HEK293 (cell line): ENCODE results near the gene GRM4.

ENCODE experiments used
- CTCF ChIA-PET: fragments of 350-600 bp; formaldehyde crosslinking; extraction: SDS; loops from one replicate; lab custom pipeline; 2021; ENCODE audit warnings: antibody characterized with exemption; lab: Yijun Ruan, JAX
- POLR2A ChIA-PET: fragments of 300-600 bp; formaldehyde crosslinking; extraction: SDS; loops from one replicate; lab custom pipeline; 2020; ENCODE audit warnings: antibody characterized with exemption, inconsistent platforms; lab: Yijun Ruan, JAX
- H3K27ac ChIP-seq: fragments of 200-500 bp; sonication (Bioruptor generic); 2 replicates; pipeline ENCODE4 v1.5.1; 2014; ENCODE audit warnings: low read depth, low read length, control low read depth, inconsistent platforms; ENCODE audit errors: extremely low read depth
- H3K36me3 ChIP-seq, 2 experiments: fragments of 200-500 bp in 1 of 2; sonication (Bioruptor generic) in 1 of 2; 1 replicate in 1 of 2; 2 replicates in 1 of 2; pipeline ENCODE4 v1.5.1; 2014 to 2017; ENCODE audit warnings: inconsistent platforms in 2 of 2, low read length in 2 of 2; ENCODE audit not compliant: control insufficient read depth in 2 of 2, insufficient read depth in 1 of 2
- H3K4me1 ChIP-seq: fragments of 200-500 bp; sonication (Bioruptor generic); 2 replicates; pipeline ENCODE4 v1.5.1; 2014; ENCODE audit warnings: mild to moderate bottlenecking, low read length, inconsistent platforms; ENCODE audit not compliant: control insufficient read depth, insufficient read depth
- H3K4me3 ChIP-seq: 2 replicates; pipeline ENCODE4 v1.5.1; 2011; ENCODE audit warnings: low read depth, mild to moderate bottlenecking, control low read depth, low read length, moderate library complexity
- H3K9me3 ChIP-seq: fragments of 200-500 bp; sonication (Bioruptor generic); 2 replicates; pipeline ENCODE4 v1.5.1; 2014; ENCODE audit warnings: low read depth, low read length, inconsistent platforms; ENCODE audit not compliant: control insufficient read depth, insufficient read depth
- ATF2 ChIP-seq: fragments of 450-650 bp; formaldehyde crosslinking; IDR thresholded peaks from 2 replicates; pipeline ENCODE4 v1.5.1; 2016; ENCODE audit warnings: missing biosample characterization, missing genetic modification characterization, low read depth
- BCL11A ChIP-seq: fragments of 450-650 bp; formaldehyde crosslinking; IDR thresholded peaks from 2 replicates; pipeline ENCODE4 v1.5.1; 2016; ENCODE audit warnings: low read depth, missing biosample characterization, missing genetic modification characterization
- BCL11B ChIP-seq: fragments of 450-650 bp; formaldehyde crosslinking; IDR thresholded peaks from 2 replicates; pipeline ENCODE4 v1.5.1; 2016; ENCODE audit warnings: low read depth, missing biosample characterization, missing genetic modification characterization
- BCL6B ChIP-seq: fragments of 450-650 bp; formaldehyde crosslinking; IDR thresholded peaks from 2 replicates; pipeline ENCODE4 v1.5.1; 2017; ENCODE audit warnings: missing biosample characterization, missing genetic modification characterization
- GFI1B ChIP-seq: fragments of 450-650 bp; formaldehyde crosslinking; IDR thresholded peaks from 2 replicates; pipeline ENCODE4 v1.5.1; 2016; ENCODE audit warnings: missing biosample characterization, missing genetic modification characterization
- HOXC10 ChIP-seq: sonication (generic); formaldehyde crosslinking; IDR thresholded peaks from 2 replicates; pipeline ENCODE4 v1.8.1; 2023; ENCODE audit warnings: mild to moderate bottlenecking, missing genetic modification reagents
- KLF9 ChIP-seq: fragments of 450-650 bp; formaldehyde crosslinking; IDR thresholded peaks from 2 replicates; pipeline ENCODE4 v1.5.1; 2016; ENCODE audit warnings: missing biosample characterization, missing genetic modification characterization, low read depth
- PATZ1 ChIP-seq: fragments of 450-650 bp; formaldehyde crosslinking; IDR thresholded peaks from 2 replicates; pipeline ENCODE4 v1.5.1; 2016; ENCODE audit warnings: missing biosample characterization, missing genetic modification characterization
- REPIN1 ChIP-seq: fragments of 450-650 bp; formaldehyde crosslinking; IDR thresholded peaks from 2 replicates; pipeline ENCODE4 v1.5.1; 2017; ENCODE audit warnings: missing biosample characterization, missing genetic modification characterization, low read depth
- WT1 ChIP-seq: fragments of 450-650 bp; formaldehyde crosslinking; IDR thresholded peaks from 2 replicates; pipeline ENCODE4 v1.5.1; 2016; ENCODE audit warnings: missing biosample characterization, missing genetic modification characterization
- ZBTB20 ChIP-seq: fragments of 450-650 bp; formaldehyde crosslinking; IDR thresholded peaks from 2 replicates; pipeline ENCODE4 v1.5.1; 2016; ENCODE audit warnings: missing biosample characterization, missing genetic modification characterization
- ZNF202 ChIP-seq: fragments of 450-650 bp; formaldehyde crosslinking; IDR thresholded peaks from 2 replicates; pipeline ENCODE4 v1.5.1; 2016; ENCODE audit warnings: missing biosample characterization, missing genetic modification characterization, borderline replicate concordance
- ZNF37A ChIP-seq: fragments of 450-650 bp; IDR thresholded peaks from 2 replicates; pipeline ENCODE4 v1.5.1; 2018; ENCODE audit warnings: missing biosample characterization, missing genetic modification characterization
- ZNF394 ChIP-seq: fragments of 450-650 bp; formaldehyde crosslinking; IDR thresholded peaks from 2 replicates; pipeline ENCODE4 v1.5.1; 2016; ENCODE audit warnings: missing biosample characterization, missing genetic modification characterization, mild to moderate bottlenecking, moderate library complexity, borderline replicate concordance
- ZNF544 ChIP-seq: fragments of 450-650 bp; formaldehyde crosslinking; IDR thresholded peaks from 2 replicates; pipeline ENCODE4 v1.5.0; 2017; ENCODE audit warnings: missing biosample characterization, missing genetic modification characterization
- ZNF768 ChIP-seq: fragments of 450-650 bp; formaldehyde crosslinking; IDR thresholded peaks from 2 replicates; pipeline ENCODE4 v1.5.1; 2018; ENCODE audit warnings: missing biosample characterization, mild to moderate bottlenecking, missing genetic modification characterization
- ZNF777 ChIP-seq: fragments of 450-650 bp; formaldehyde crosslinking; IDR thresholded peaks from 2 replicates; pipeline ENCODE4 v1.5.1; 2017; ENCODE audit warnings: missing biosample characterization, missing genetic modification characterization, borderline replicate concordance
- ZNF792 ChIP-seq: fragments of 450-650 bp; formaldehyde crosslinking; IDR thresholded peaks from 2 replicates; pipeline ENCODE4 v1.5.1; 2016; ENCODE audit warnings: missing biosample characterization, missing genetic modification characterization
- ZNF837 ChIP-seq: fragments of 450-650 bp; formaldehyde crosslinking; IDR thresholded peaks from 2 replicates; pipeline ENCODE4 v1.5.1; 2016; ENCODE audit warnings: missing biosample characterization, missing genetic modification characterization
- ZSCAN16 ChIP-seq: fragments of 450-650 bp; formaldehyde crosslinking; IDR thresholded peaks from 2 replicates; pipeline ENCODE4 v1.5.1; 2016; ENCODE audit warnings: missing biosample characterization, missing genetic modification characterization
- ZSCAN30 ChIP-seq: fragments of 450-650 bp; IDR thresholded peaks from 2 replicates; pipeline ENCODE4 v1.5.1; 2018; ENCODE audit warnings: missing biosample characterization, mild to moderate bottlenecking, missing genetic modification characterization, moderate library complexity
- ZXDB ChIP-seq: fragments of 450-650 bp; formaldehyde crosslinking; IDR thresholded peaks from 2 replicates; pipeline ENCODE4 v1.5.1; 2016; ENCODE audit warnings: missing biosample characterization, missing genetic modification characterization
- TF ChIP-seq, protein P1 (sequence below): fragments of 450-650 bp; formaldehyde crosslinking; IDR thresholded peaks from 2 replicates; pipeline ENCODE4 v1.5.1; 2016; ENCODE audit warnings: missing biosample characterization, missing genetic modification characterization
- TF ChIP-seq, protein P2 (sequence below): fragments of 450-650 bp; formaldehyde crosslinking; IDR thresholded peaks from 2 replicates; pipeline ENCODE4 v1.5.1; 2016; ENCODE audit warnings: missing biosample characterization, missing genetic modification characterization

The GRM4 gene

DNA sequence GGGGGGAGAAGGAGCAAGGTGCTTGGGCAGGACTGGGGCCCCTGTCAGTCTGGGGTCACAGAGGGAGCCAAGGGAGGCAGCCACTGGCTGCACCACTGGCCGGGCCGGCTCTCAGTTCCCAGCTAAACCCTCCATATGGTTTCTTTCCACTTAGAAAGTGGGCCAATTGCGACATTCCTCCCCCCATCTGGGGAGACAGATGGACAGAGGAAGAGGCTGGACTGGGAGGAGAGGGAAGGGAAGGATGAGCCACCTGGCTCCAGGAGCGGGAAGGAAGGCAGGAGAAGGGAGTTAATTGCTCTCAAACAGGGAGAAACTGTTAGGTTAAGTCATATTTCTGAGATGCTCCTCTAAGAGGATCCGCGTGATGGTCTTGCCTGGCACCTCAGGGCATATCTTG lies 82.2 kb downstream of the GRM4 start:
- CTCF ChIA-PET, result interaction anchor here (0.6 to 3.0 kb wide), 4 partner anchors 9 to 986 kb away, joined by 3 to 25 read pairs (median 4); no protein-coding TSS in a partner anchor
- POLR2A ChIA-PET, result no interaction called here

DNA sequence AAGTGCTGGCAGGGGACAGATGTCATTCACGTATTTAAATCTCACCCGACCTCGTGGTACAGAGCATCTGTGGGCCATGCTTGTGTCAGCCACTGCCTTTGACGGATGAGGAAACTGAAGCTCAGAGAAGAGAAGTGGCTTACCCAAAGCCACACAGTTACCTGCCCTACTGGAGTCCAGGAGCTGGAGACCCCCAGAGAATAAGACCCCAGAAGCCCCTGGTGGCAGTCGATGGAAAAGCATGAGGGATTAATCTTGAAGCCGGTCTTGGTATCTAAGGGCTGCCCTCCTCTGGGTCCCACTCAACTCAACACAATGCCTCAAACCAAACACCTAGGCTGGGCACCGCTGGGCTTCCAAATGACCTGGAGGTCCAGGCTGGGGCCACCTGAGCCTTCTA lies 83.1 kb downstream of the GRM4 start:
- Histone ChIP-seq H3K4me3 (no peak overlapping the region), H3K9me3 (no peaks in the 10 kb centered on the region), H3K36me3 (no peaks in the 10 kb centered on the region), H3K27ac (no peak overlapping the region), H3K4me1 (no peaks in the 10 kb centered on the region)
- TF ChIP-seq ZNF394 (tag by site-specific recombination), result no peak
- TF ChIP-seq ZNF777 (tag by site-specific recombination), result no peak
- TF ChIP-seq KLF9 (tag by site-specific recombination), result no peak
- TF ChIP-seq ZXDB (tag by site-specific recombination), result no peak
- TF ChIP-seq HOXC10, result no peak
- no peak for TF ChIP-seq ZNF837 (tag by site-specific recombination)
- TF ChIP-seq, protein P1, sequence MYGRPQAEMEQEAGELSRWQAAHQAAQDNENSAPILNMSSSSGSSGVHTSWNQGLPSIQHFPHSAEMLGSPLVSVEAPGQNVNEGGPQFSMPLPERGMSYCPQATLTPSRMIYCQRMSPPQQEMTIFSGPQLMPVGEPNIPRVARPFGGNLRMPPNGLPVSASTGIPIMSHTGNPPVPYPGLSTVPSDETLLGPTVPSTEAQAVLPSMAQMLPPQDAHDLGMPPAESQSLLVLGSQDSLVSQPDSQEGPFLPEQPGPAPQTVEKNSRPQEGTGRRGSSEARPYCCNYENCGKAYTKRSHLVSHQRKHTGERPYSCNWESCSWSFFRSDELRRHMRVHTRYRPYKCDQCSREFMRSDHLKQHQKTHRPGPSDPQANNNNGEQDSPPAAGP (tag by site-specific recombination), result no peak
- no peak for TF ChIP-seq BCL11A
- no peak for TF ChIP-seq ZSCAN30 (tag by site-specific recombination)
- TF ChIP-seq ZNF544 (tag by site-specific recombination), result no peak
- ChIA-PET POLR2A (no interaction called here), CTCF (interaction anchor here (0.6 to 3.0 kb wide), 5 partner anchors 8 to 292 kb away, joined by 3 to 25 read pairs (median 3); no protein-coding TSS in a partner anchor)

More for the DNA sequence above, 82.2 kb downstream of the GRM4 start:
- no peak overlapping the region for H3K4me3 ChIP-seq
- TF ChIP-seq REPIN1 (tag by site-specific recombination), result no peak
- no peak for TF ChIP-seq ZSCAN16 (tag by site-specific recombination)
- no peak overlapping the region for H3K27ac ChIP-seq
- no peaks in the 10 kb centered on the region for H3K4me1 ChIP-seq
- no peaks in the 10 kb centered on the region for H3K36me3 ChIP-seq
- H3K9me3 ChIP-seq, result no peaks in the 10 kb centered on the region

DNA sequence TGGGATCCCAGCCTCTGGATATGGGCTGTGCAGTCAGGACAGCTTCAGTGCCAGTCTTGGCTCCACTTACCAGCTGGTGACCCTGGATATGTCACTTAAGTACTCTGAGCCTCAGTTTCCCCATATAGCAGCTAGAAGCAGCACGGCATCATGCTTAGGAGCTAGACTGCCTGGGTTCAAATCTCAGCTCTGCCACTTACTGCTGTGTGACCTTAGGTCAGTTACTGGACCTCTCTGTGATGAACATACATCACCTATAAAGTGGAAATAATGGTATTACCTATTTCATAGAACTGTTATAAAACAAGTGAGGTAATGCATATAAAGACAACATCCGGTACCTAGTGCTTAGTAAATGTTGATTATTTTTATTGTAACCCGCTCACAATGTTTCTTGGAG lies 83.7 kb downstream of the GRM4 start:
- no peak overlapping the region for H3K27ac ChIP-seq
- no peaks in the 10 kb centered on the region for H3K36me3 ChIP-seq
- no peak for TF ChIP-seq ZNF792 (tag by site-specific recombination)
- no peak for TF ChIP-seq ZNF202
- TF ChIP-seq GFI1B, result no peak
- no peak for TF ChIP-seq ZNF37A (tag by site-specific recombination)
- TF ChIP-seq ATF2 (tag by site-specific recombination), result no peak
- TF ChIP-seq BCL6B, result no peak
- no peak for TF ChIP-seq WT1
- TF ChIP-seq BCL11B (tag by site-specific recombination), result no peak
- TF ChIP-seq ZBTB20 (tag by site-specific recombination), result no peak
- TF ChIP-seq ZNF768, result no peak
- TF ChIP-seq, protein P2, sequence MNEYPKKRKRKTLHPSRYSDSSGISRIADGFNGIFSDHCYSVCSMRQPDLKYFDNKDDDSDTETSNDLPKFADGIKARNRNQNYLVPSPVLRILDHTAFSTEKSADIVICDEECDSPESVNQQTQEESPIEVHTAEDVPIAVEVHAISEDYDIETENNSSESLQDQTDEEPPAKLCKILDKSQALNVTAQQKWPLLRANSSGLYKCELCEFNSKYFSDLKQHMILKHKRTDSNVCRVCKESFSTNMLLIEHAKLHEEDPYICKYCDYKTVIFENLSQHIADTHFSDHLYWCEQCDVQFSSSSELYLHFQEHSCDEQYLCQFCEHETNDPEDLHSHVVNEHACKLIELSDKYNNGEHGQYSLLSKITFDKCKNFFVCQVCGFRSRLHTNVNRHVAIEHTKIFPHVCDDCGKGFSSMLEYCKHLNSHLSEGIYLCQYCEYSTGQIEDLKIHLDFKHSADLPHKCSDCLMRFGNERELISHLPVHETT (tag by site-specific recombination), result no peak
- no peak for TF ChIP-seq PATZ1 (tag by site-specific recombination)
- no peaks in the 10 kb centered on the region for H3K9me3 ChIP-seq
- H3K4me3 ChIP-seq, result no peak overlapping the region
- ChIA-PET POLR2A (no interaction called here), CTCF (interaction anchor here (0.6 to 3.0 kb wide), 6 partner anchors 8 to 478 kb away, joined by 3 to 25 read pairs (median 4); no protein-coding TSS in a partner anchor)
- no peaks in the 10 kb centered on the region for H3K4me1 ChIP-seq
